Heart left ventricle (tissue), 16 donors: ENCODE results near the gene ANKRD11. TPM values are rescaled to one million over a fixed set of nuclear protein-coding genes. Genes with fewer than 3 reads are reported as not detected.
A peak's percentile ranks its signal among the peaks of the same experiment; 100 is the strongest.
"Not testable (repeated sequence)": the region's sequence is repeated elsewhere in the genome, so short reads cannot be mapped to it uniquely, and the experiment has no call there.

Source experiments
- ATAC-seq, 4 donors: fragments of 200-7000 bp; cut with Tn5 transposase; one replicate each; pipeline ENCODE4 v1.9.1; 2020 to 2022; ENCODE audit warnings: moderate library complexity in 4 of 4, mild to moderate bottlenecking in 3 of 4, moderate number of reproducible peaks in 1 of 4
- DNase-seq, 5 donors: peaks; one replicate each; pipeline ENCODE4 v3.0.0-alpha.2; 2020
- H3K27ac ChIP-seq, 12 donors: fragments of 200-600 bp; sonication (generic) in 4 of 12; one replicate each; pipeline versions ENCODE4 v1.5.0 to v1.8.0; 2016 to 2022; ENCODE audit warnings: mild to moderate bottlenecking in 2 of 12
- H3K27me3 ChIP-seq, 9 donors: fragments of 200-600 bp; sonication (generic) in 2 of 9; one replicate each; pipeline versions ENCODE4 v1.5.1 to v1.8.0; 2016 to 2022; ENCODE audit warnings: mild to moderate bottlenecking in 3 of 9
- H3K36me3 ChIP-seq, 9 donors: fragments of 200-600 bp; sonication (generic) in 2 of 9; one replicate each; pipeline versions ENCODE4 v1.5.0 to v1.8.0; 2018 to 2022; ENCODE audit warnings: mild to moderate bottlenecking in 2 of 9
- H3K4me1 ChIP-seq, 12 donors: fragments of 200-600 bp; sonication (generic) in 4 of 12; one replicate each; pipeline versions ENCODE4 v1.5.0 to v1.8.0; 2016 to 2022; ENCODE audit warnings: mild to moderate bottlenecking in 3 of 12
- H3K4me3 ChIP-seq, 12 donors: fragments of 200-600 bp; sonication (generic) in 4 of 12; one replicate each; pipeline versions ENCODE4 v1.5.0 to v1.8.0; 2017 to 2022; ENCODE audit warnings: mild to moderate bottlenecking in 9 of 12, moderate library complexity in 4 of 12
- H3K9me3 ChIP-seq, 12 donors: fragments of 200-600 bp; sonication (generic) in 4 of 12; one replicate each; pipeline versions ENCODE4 v1.5.0 to v1.8.0; 2016 to 2022; ENCODE audit warnings: mild to moderate bottlenecking in 1 of 12
- CTCF ChIP-seq, 12 donors: fragments of 200-600 bp; sonication (generic) in 4 of 12; IDR thresholded peaks; one replicate each; pipeline versions ENCODE4 v1.5.0 to v1.8.0; 2018 to 2022; ENCODE audit warnings: antibody characterized with exemption in 12 of 12, mild to moderate bottlenecking in 5 of 12
- POLR2A ChIP-seq, 2 donors: fragments of 450-650 bp; IDR thresholded peaks; one replicate each; pipeline ENCODE4 v1.6.1; 2017; ENCODE audit warnings: antibody characterized with exemption in 2 of 2, mild to moderate bottlenecking in 2 of 2, moderate library complexity in 2 of 2
- WGBS, 4 donors: extraction: QIAGEN DNeasy Blood & Tissue Kit in 2 of 4; methylation state at CpG; one replicate each; pipeline versions ENCODE4 v1.1.5 to v1.1.7; 2013 to 2018; 5-methylcytosine and 5-hydroxymethylcytosine counted together
- intact Hi-C, 10 donors: fragments of 100-400 bp; cut with DNase I; formaldehyde crosslinking; loops; one replicate each; pipeline versions ENCODE4 v1.11.1 to v1.14.2; 2022
- polyA plus RNA-seq, 2 donors: library from polyadenylated mRNA; stranded (reverse); fragments of 200-250 nt; gene quantifications; one replicate each; pipeline ENCODE4 v1.2.3, GENCODE V29; 2013
- total RNA-seq, 9 donors: library from RNA; depleted of rRNA in 2 of 9; stranded (reverse); fragments of >200 nt in 2 of 9; fragmentation: NEBNext Ultra II Directional in 3 of 9; extraction: Animal tissue kit (Norgen Biotek cat#: 25700) in 3 of 9; gene quantifications; one replicate each; pipeline versions ENCODE4 v1.1.0 to v1.2.4, GENCODE V29; 2016 to 2023
- donor health status: ischemic (EF 13 %, LVEDD 7.1; RV severe dilation, severe dysfunction).
- donor health status: healthy with polysubstance abuse.
- donor health status: DM: no; HTN: yes; CAD: no.
- donor health status: DM: no; HTN: no; CAD: no.
- donor health status: ischemic (EF 25% LVEDD 6.9; RV normal size, moderate dysfunction).
- donor health status: ischemic (EF 25% LVEDD 5.7; RV mildly dilated, moderate dysfunction).
- donor health status: healthy.
- donor health status: DM: yes; HTN: yes; CAD: no.
- donor health status: ischemic (EF 35%, LVEDD 5.7; RV mildly dilated, moderate dysfunction).
- donor health status: nonischemic (EF 11% LVEDD 7.7; RV severe dilation, severe dysfunction).
- donor health status: DM: yes; HTN: yes; CAD: no.
- donor health status: PGD.
- donor health status: ischemic (EF 29% LVEDD 5.4; RV normal size, mild dysfunction).
- donor health status: nonischemic (EF 23%, LVEDD 6.1; RV moderate dilation, normal function).

The ANKRD11 gene
- total and polyA plus RNA-seq, 11 donors = 53.6 to 123 (median 67.7) TPM

GRCh38 chr16:89434490-89434889, 55.9 kb downstream of the ANKRD11 start:
- intact Hi-C loops = loop anchor here in 1 of 10 donors (10.0 kb wide), 1 partner anchor 50 kb away; no protein-coding TSS in a partner anchor
- peak in 1 of 4 donors; percentile 28 for ATAC-seq
- Histone ChIP-seq H3K4me1 (peaks cover 0 to 83% (median 58%) of the 10 kb centered on the region in 12 donors), H3K27ac (no peak overlapping the region), H3K36me3 (peaks cover 0 to 3% (median 0%) of the 10 kb centered on the region in 9 donors), H3K9me3 (no peaks in the 10 kb centered on the region), H3K27me3 (no peaks in the 10 kb centered on the region), H3K4me3 (no peak overlapping the region)
- 66 to 80% (median 72%) methylated on average over 8 of the region's 8 CpGs for WGBS, 4 donors
- DNase-seq = no peak
- no peak for TF ChIP-seq POLR2A (IDR thresholded peaks at IDR 0.05)
- no peak for TF ChIP-seq CTCF (IDR thresholded peaks at IDR 0.05)

- H3K4me1 ChIP-seq = peaks cover 0 to 74% (median 53%) of the 10 kb centered on the region in 12 donors
- H3K27me3 ChIP-seq = not testable (repeated sequence)
- WGBS, 4 donors = 87 to 90% (median 89%) methylated on average over 22 of the region's 22 CpGs
Measured at GRCh38 chr16:89433363-89433984, 56.9 kb downstream of the ANKRD11 start.

GRCh38 chr16:89431630-89432029, 58.7 kb downstream of the ANKRD11 start:
- 49 to 64% (median 55%) methylated on average over 4 of the region's 4 CpGs for WGBS, 4 donors

More at GRCh38 chr16:89433363-89433984, 56.9 kb downstream of the ANKRD11 start:
- not testable (repeated sequence) for H3K9me3 ChIP-seq, H3K4me3 ChIP-seq, H3K27ac ChIP-seq, DNase-seq, H3K36me3 ChIP-seq, ATAC-seq
- intact Hi-C loops = loop anchor here in 1 of 10 donors (10.0 kb wide), 1 partner anchor 51 kb away; no protein-coding TSS in a partner anchor

GRCh38 chr16:89431158-89431584, 59.2 kb downstream of the ANKRD11 start:
- H3K4me3 ChIP-seq = no peak overlapping the region
- peak; percentile 56 to 79 (median 72) for ATAC-seq
- H3K4me1 ChIP-seq = peaks cover 0 to 62% (median 40%) of the 10 kb centered on the region in 12 donors
- intact Hi-C loops = loop anchor here in 2 of 10 donors (2.0 to 10.0 kb wide), 2 partner anchors 54 to 334 kb away; no protein-coding TSS in a partner anchor
- H3K36me3 ChIP-seq = peaks cover 0 to 4% (median 0%) of the 10 kb centered on the region in 9 donors
- no peak for TF ChIP-seq POLR2A (IDR thresholded peaks at IDR 0.05)
- no peak for TF ChIP-seq CTCF (IDR thresholded peaks at IDR 0.05)
- no peaks in the 10 kb centered on the region for H3K9me3 ChIP-seq
- WGBS, 4 donors = 52 to 68% (median 57%) methylated on average over 12 of the region's 12 CpGs
- no peaks in the 10 kb centered on the region for H3K27me3 ChIP-seq
- no peak for DNase-seq
- H3K27ac ChIP-seq = no peak overlapping the region

More at GRCh38 chr16:89431630-89432029, 58.7 kb downstream of the ANKRD11 start:
- peaks cover 0 to 60% (median 44%) of the 10 kb centered on the region in 12 donors for H3K4me1 ChIP-seq
- H3K27me3 ChIP-seq = no peaks in the 10 kb centered on the region
- H3K4me3 ChIP-seq = no peak overlapping the region
- no peak for TF ChIP-seq CTCF (IDR thresholded peaks at IDR 0.05)
- no peak for TF ChIP-seq POLR2A (IDR thresholded peaks at IDR 0.05)
- intact Hi-C loops = loop anchor here in 2 of 10 donors (2.0 to 10.0 kb wide), 2 partner anchors 53 to 333 kb away; no protein-coding TSS in a partner anchor
- peaks cover 0 to 3% (median 0%) of the 10 kb centered on the region in 9 donors for H3K36me3 ChIP-seq
- no peak for ATAC-seq
- DNase-seq = no peak
- H3K27ac ChIP-seq = no peak overlapping the region
- H3K9me3 ChIP-seq = no peaks in the 10 kb centered on the region
